ENCODE measurements around the gene RBPJL.

GRCh38 chr20:45347297-45347935 is 40.8 kb downstream of the RBPJL start:
- TF ChIP-seq CTCF (conservative IDR thresholded peaks at IDR 0.05) (no peak), EZH2 (IDR thresholded peaks at IDR 0.05; ENCODE audit: low read depth) (no peak)
